Measurements from ENCODE around the gene GARS1. TPM values are rescaled to one million over a fixed set of nuclear protein-coding genes. Genes with fewer than 3 reads are reported as not detected.
"Not testable (repeated sequence)": the region's sequence is repeated elsewhere in the genome, so short reads cannot be mapped to it uniquely, and the experiment has no call there.

GARS1 gene
- total RNA-seq, 1 donor from 2014 or later: 42.3 TPM

GRCh38 chr7:30562909-30563308 lies 31.8 kb upstream of the GARS1 start:
- Histone ChIP-seq H3K27ac (replicated peaks) (peak overlapping the region; percentile 36), H3K9me3 (replicated peaks) (no peaks in the 10 kb centered on the region), H3K4me3 (no peak overlapping the region), H3K27me3 (ENCODE audit: low read depth) (no peaks in the 10 kb centered on the region), H3K4me1 (peaks cover 15% of the 10 kb centered on the region), H3K36me3 (peaks cover 47% of the 10 kb centered on the region)
- DNase-seq: no peak
- TF ChIP-seq CTCF (IDR thresholded peaks at IDR 0.05; ENCODE audit: borderline replicate concordance): no peak
- intact Hi-C loops (cut with micrococcal nuclease): loop anchor here (10.0 kb wide), 2 partner anchors 48 to 288 kb away; no protein-coding TSS in a partner anchor

GRCh38 chr7:30563326-30563942 lies 31.2 kb upstream of the GARS1 start:
- DNase-seq: no peak
- H3K36me3 ChIP-seq: peaks cover 49% of the 10 kb centered on the region
- H3K27ac ChIP-seq (replicated peaks): peak overlapping the region; percentile 36
- intact Hi-C loops (cut with micrococcal nuclease): loop anchor here (10.0 kb wide), 2 partner anchors 49 to 289 kb away; no protein-coding TSS in a partner anchor
- H3K9me3 ChIP-seq (replicated peaks): no peaks in the 10 kb centered on the region
- no peak overlapping the region for H3K4me3 ChIP-seq
- H3K27me3 ChIP-seq (ENCODE audit: low read depth): no peaks in the 10 kb centered on the region
- no peak for TF ChIP-seq CTCF (IDR thresholded peaks at IDR 0.05; ENCODE audit: borderline replicate concordance)
- H3K4me1 ChIP-seq: peaks cover 15% of the 10 kb centered on the region

- intact Hi-C loops (cut with micrococcal nuclease): loop anchor here (10.0 kb wide), 2 partner anchors 50 to 290 kb away; no protein-coding TSS in a partner anchor
These were observed 30.3 kb upstream of the GARS1 start for GRCh38 chr7:30564243-30564892.

GRCh38 chr7:30566596-30566995 lies 28.1 kb upstream of the GARS1 start:
- H3K9me3 ChIP-seq (replicated peaks): no peaks in the 10 kb centered on the region
- H3K27ac ChIP-seq (replicated peaks): no peak overlapping the region
- no peak for DNase-seq
- H3K4me3 ChIP-seq: no peak overlapping the region
- H3K36me3 ChIP-seq: peaks cover 44% of the 10 kb centered on the region
- peaks cover 15% of the 10 kb centered on the region for H3K4me1 ChIP-seq
- H3K27me3 ChIP-seq (ENCODE audit: low read depth): no peaks in the 10 kb centered on the region
- TF ChIP-seq CTCF (IDR thresholded peaks at IDR 0.05; ENCODE audit: borderline replicate concordance): no peak
- intact Hi-C loops (cut with micrococcal nuclease): loop anchor here (10.0 kb wide), 2 partner anchors 52 to 292 kb away; no protein-coding TSS in a partner anchor

More at GRCh38 chr7:30564243-30564892, 30.3 kb upstream of the GARS1 start:
- Histone ChIP-seq H3K36me3 (peaks cover 51% of the 10 kb centered on the region), H3K27me3 (ENCODE audit: low read depth) (no peaks in the 10 kb centered on the region), H3K4me1 (peaks cover 15% of the 10 kb centered on the region), H3K4me3 (no peak overlapping the region), H3K27ac (replicated peaks) (no peak overlapping the region), H3K9me3 (replicated peaks) (no peaks in the 10 kb centered on the region)
- peak; percentile 73 for DNase-seq
- peak; percentile 88 for TF ChIP-seq CTCF (IDR thresholded peaks at IDR 0.05; ENCODE audit: borderline replicate concordance)

- H3K27ac ChIP-seq (replicated peaks): no peak overlapping the region
- H3K4me3 ChIP-seq: no peak overlapping the region
- intact Hi-C loops (cut with micrococcal nuclease): loop anchor here (10.0 kb wide), 2 partner anchors 52 to 292 kb away; no protein-coding TSS in a partner anchor
- no peak for TF ChIP-seq CTCF (IDR thresholded peaks at IDR 0.05; ENCODE audit: borderline replicate concordance)
- DNase-seq: no peak
- H3K4me1 ChIP-seq: peaks cover 14% of the 10 kb centered on the region
- H3K27me3 ChIP-seq (ENCODE audit: low read depth): no peaks in the 10 kb centered on the region
- H3K9me3 ChIP-seq (replicated peaks): no peaks in the 10 kb centered on the region
- peaks cover 44% of the 10 kb centered on the region for H3K36me3 ChIP-seq
These were observed 27.6 kb upstream of the GARS1 start for GRCh38 chr7:30567081-30567480.

- H3K27me3 ChIP-seq (ENCODE audit: low read depth); H3K4me1 ChIP-seq; DNase-seq; H3K27ac ChIP-seq (replicated peaks); intact Hi-C loops (cut with micrococcal nuclease); H3K9me3 ChIP-seq (replicated peaks); H3K4me3 ChIP-seq: not testable (repeated sequence)
- peaks cover 48% of the 10 kb centered on the region for H3K36me3 ChIP-seq
These were observed 24.4 kb upstream of the GARS1 start for GRCh38 chr7:30570238-30570637.

All from left ventricle myocardium inferior (tissue), 1 donor.